HG03342 (cell line): ENCODE measurements around the gene TPST1.
"Not testable (repeated sequence)": the region's sequence is repeated elsewhere in the genome, so short reads cannot be mapped to it uniquely, and the experiment has no call there.

Experiments
- ATAC-seq: cut with Tn5 transposase; IDR thresholded peaks from one replicate; pipeline ENCODE4 v1.9.1; 2021; ENCODE audit warnings: mild to moderate bottlenecking, moderate library complexity; ENCODE audit not compliant: unreplicated experiment

The TPST1 gene

GRCh38 chr7:66187905-66188304 is 17.2 kb upstream of the TPST1 start:
- ATAC-seq: no peak

GRCh38 chr7:66188645-66189044 is 16.5 kb upstream of the TPST1 start:
- no peak for ATAC-seq

- no peak for ATAC-seq
Observed at GRCh38 chr7:66189695-66190503, 15.2 kb upstream of the TPST1 start.

GRCh38 chr7:66190504-66190857 is 14.7 kb upstream of the TPST1 start:
- no peak for ATAC-seq

GRCh38 chr7:66193146-66193725 is 11.9 kb upstream of the TPST1 start:
- no peak for ATAC-seq

- no peak for ATAC-seq
Observed at GRCh38 chr7:66198469-66198868, 6.7 kb upstream of the TPST1 start.

GRCh38 chr7:66198956-66199355 is 6.2 kb upstream of the TPST1 start:
- ATAC-seq: no peak

GRCh38 chr7:66202441-66202840 is 2.7 kb upstream of the TPST1 start:
- no peak for ATAC-seq

GRCh38 chr7:66205741-66206090 is 582 bp downstream of the TPST1 start:
- peak; percentile 3 for ATAC-seq

- ATAC-seq: no peak
Observed at GRCh38 chr7:66206119-66206933, 1.2 kb downstream of the TPST1 start.

- no peak for ATAC-seq
Observed at GRCh38 chr7:66206934-66207240, 1.8 kb downstream of the TPST1 start.

- no peak for ATAC-seq
Observed at GRCh38 chr7:66207540-66207939, 2.4 kb downstream of the TPST1 start.

- ATAC-seq: no peak
Observed at GRCh38 chr7:66211429-66211828, 6.3 kb downstream of the TPST1 start.

- no peak for ATAC-seq
Observed at GRCh38 chr7:66213637-66214036, 8.5 kb downstream of the TPST1 start.

GRCh38 chr7:66216687-66217086 is 11.6 kb downstream of the TPST1 start:
- no peak for ATAC-seq

GRCh38 chr7:66219805-66220204 is 14.7 kb downstream of the TPST1 start:
- ATAC-seq: no peak

GRCh38 chr7:66221442-66221841 is 16.3 kb downstream of the TPST1 start:
- ATAC-seq: no peak

GRCh38 chr7:66227808-66228207 is 22.7 kb downstream of the TPST1 start:
- no peak for ATAC-seq

GRCh38 chr7:66231326-66232216 is 26.4 kb downstream of the TPST1 start:
- ATAC-seq: not testable (repeated sequence)

GRCh38 chr7:66233638-66234037 is 28.5 kb downstream of the TPST1 start:
- no peak for ATAC-seq

GRCh38 chr7:66236713-66237303 is 31.7 kb downstream of the TPST1 start:
- ATAC-seq: no peak
